SK-N-SH (cell line): Measurements from ENCODE around the gene CAMK4. TPM values are rescaled to one million over a fixed set of nuclear protein-coding genes. Genes with fewer than 3 reads are reported as not detected.

Source experiments
- CTCF ChIA-PET: fragments of 300-600, 350-600 bp; formaldehyde crosslinking; extraction: SDS; loops from one replicate; lab custom pipeline; 2021; lab: Yijun Ruan, JAX
- POLR2A ChIA-PET: fragments of 350-600 bp; sonication (Branson Sonifier 250); formaldehyde crosslinking; extraction: SDS; loops from one replicate; lab custom pipeline; 2020; ENCODE audit warnings: antibody characterized with exemption, inconsistent platforms; lab: Yijun Ruan, JAX
- DNase-seq: peaks from one replicate; pipeline ENCODE4 v3.0.0; 2012
- H2AFZ ChIP-seq: fragments of 200-600 bp; sonication (generic); 2 replicates; pipeline ENCODE4 v1.8.1; 2016; ENCODE audit warnings: antibody characterized with exemption, mild to moderate bottlenecking, low read depth
- H3F3A ChIP-seq: fragments of 200-600 bp; sonication (generic); replicated peaks from 2 replicates; pipeline ENCODE3; 2016; ENCODE audit warnings: antibody characterized with exemption, mild to moderate bottlenecking; ENCODE audit not compliant: insufficient read depth
- H3K27ac ChIP-seq, 2 experiments: fragments of 200-500 bp in 1 of 2; fragments of 200-600 bp in 1 of 2; sonication (Bioruptor generic) in 1 of 2; sonication (generic), shearing (Covaris generic) in 1 of 2; 2 replicates each; pipeline versions ENCODE4 v1.5.1 to v1.6.1; 2014 to 2016; ENCODE audit warnings: low read depth in 2 of 2, inconsistent platforms in 1 of 2, low read length in 1 of 2, mild to moderate bottlenecking in 1 of 2, mixed read lengths in 1 of 2
- H3K27me3 ChIP-seq: fragments of 200-600 bp; sonication (generic), shearing (Covaris generic); 2 replicates; pipeline ENCODE4 v1.6.1; 2016; ENCODE audit warnings: mixed run types; ENCODE audit not compliant: insufficient read depth
- H3K36me3 ChIP-seq, 2 experiments: fragments of 200-500 bp in 1 of 2; fragments of 200-600 bp in 1 of 2; sonication (Bioruptor generic) in 1 of 2; sonication (generic) in 1 of 2; replicated peaks in 1 of 2; 2 replicates each; pipeline versions ENCODE3 to v1.5.1; 2014 to 2016; ENCODE audit warnings: low read length in 1 of 2, mild to moderate bottlenecking in 1 of 2; ENCODE audit not compliant: insufficient read depth in 2 of 2, control insufficient read depth in 1 of 2
- H3K4me1 ChIP-seq, 2 experiments: fragments of 200-500 bp in 1 of 2; fragments of 200-600 bp in 1 of 2; sonication (Bioruptor generic) in 1 of 2; sonication (generic), shearing (Covaris generic) in 1 of 2; 2 replicates each; pipeline versions ENCODE4 v1.5.1 to v1.6.1; 2014 to 2016; ENCODE audit warnings: low read depth in 1 of 2, low read length in 1 of 2, mixed run types in 1 of 2; ENCODE audit not compliant: insufficient read depth in 2 of 2, control insufficient read depth in 1 of 2
- H3K4me2 ChIP-seq: fragments of 200-600 bp; sonication (generic), shearing (Covaris generic); 2 replicates; pipeline ENCODE4 v1.6.1; 2017; ENCODE audit warnings: mixed run types
- H3K4me3 ChIP-seq, 2 experiments: fragments of 200-500 bp in 1 of 2; fragments of 200-600 bp in 1 of 2; sonication (Bioruptor generic) in 1 of 2; sonication (generic), shearing (Covaris generic) in 1 of 2; 2 replicates each; pipeline versions ENCODE4 v1.5.1 to v1.8.1; 2014 to 2016; ENCODE audit warnings: low read depth in 2 of 2, inconsistent platforms in 1 of 2, low read length in 1 of 2, mild to moderate bottlenecking in 1 of 2, mixed read lengths in 1 of 2, moderate library complexity in 1 of 2
- H3K79me2 ChIP-seq: fragments of 200-600 bp; sonication (generic); 2 replicates; pipeline ENCODE4 v1.8.1; 2017; ENCODE audit warnings: mild to moderate bottlenecking; ENCODE audit not compliant: insufficient read depth
- H3K9ac ChIP-seq: fragments of 200-600 bp; sonication (generic); 2 replicates; pipeline ENCODE4 v1.6.1; 2017; ENCODE audit warnings: mixed run types
- H3K9me2 ChIP-seq: fragments of 200-600 bp; sonication (generic); 2 replicates; pipeline ENCODE4 v1.6.1; 2017; ENCODE audit warnings: mixed run types
- H3K9me3 ChIP-seq: fragments of 200-600 bp; sonication (generic); 2 replicates; pipeline ENCODE4 v1.6.1; 2017; ENCODE audit warnings: mixed run types, mild to moderate bottlenecking, moderate library complexity
- H4K20me1 ChIP-seq: fragments of 200-600 bp; sonication (generic); 2 replicates; pipeline ENCODE4 v1.6.1; 2017; ENCODE audit warnings: mild to moderate bottlenecking, mixed run types; ENCODE audit not compliant: insufficient read depth
- CHD2 ChIP-seq: fragments of 150-350 bp; IDR thresholded peaks from 2 replicates; pipeline ENCODE4 v1.6.1; 2018; ENCODE audit warnings: low read length; ENCODE audit not compliant: partially characterized antibody
- ELF1 ChIP-seq: IDR thresholded peaks from 2 replicates; pipeline ENCODE4 v1.4.0; 2012
- EP300 ChIP-seq, 2 experiments: IDR thresholded peaks; 2 replicates each; pipeline versions ENCODE4 v1.4.0 to v1.6.1; 2012; ENCODE audit warnings: borderline replicate concordance in 1 of 2, low read depth in 1 of 2, low read length in 1 of 2
- FOXJ3 ChIP-seq: sonication (generic); formaldehyde crosslinking; IDR thresholded peaks from 2 replicates; pipeline ENCODE4 v1.5.1; 2020; ENCODE audit warnings: mild to moderate bottlenecking, missing genetic modification reagents
- FOXM1 ChIP-seq: IDR thresholded peaks from 2 replicates; pipeline ENCODE4 v1.4.0; 2012; ENCODE audit warnings: low read depth, mild to moderate bottlenecking
- GABPA ChIP-seq: IDR thresholded peaks from 2 replicates; pipeline ENCODE4 v1.4.0; 2012; ENCODE audit warnings: low read depth, mild to moderate bottlenecking
- MXI1 ChIP-seq: IDR thresholded peaks from 2 replicates; pipeline ENCODE4 v1.6.1; 2012; ENCODE audit warnings: mild to moderate bottlenecking, low read depth, low read length, improper control_type of control experiment
- NFIC ChIP-seq: IDR thresholded peaks from 2 replicates; pipeline ENCODE4 v1.4.0; 2012; ENCODE audit warnings: borderline replicate concordance
- POLR2AphosphoS5 ChIP-seq: IDR thresholded peaks from 2 replicates; pipeline ENCODE4 v1.6.1; 2012; ENCODE audit warnings: low read depth, low read length
- RXRA ChIP-seq: IDR thresholded peaks from 2 replicates; pipeline ENCODE4 v1.4.0; 2012; ENCODE audit warnings: low read depth, mild to moderate bottlenecking, borderline replicate concordance
- SIN3A ChIP-seq: IDR thresholded peaks from 2 replicates; pipeline ENCODE4 v1.6.1; 2012; ENCODE audit warnings: low read depth, mild to moderate bottlenecking, low read length, moderate library complexity, borderline replicate concordance
- SMC3 ChIP-seq: IDR thresholded peaks from 2 replicates; pipeline ENCODE4 v1.6.1; 2012; ENCODE audit warnings: low read depth, low read length, improper control_type of control experiment
- TCF12 ChIP-seq: IDR thresholded peaks from 2 replicates; pipeline ENCODE4 v1.4.0; 2012
- TEAD4 ChIP-seq: IDR thresholded peaks from 2 replicates; pipeline ENCODE4 v1.4.0; 2012; ENCODE audit warnings: mild to moderate bottlenecking, borderline replicate concordance; ENCODE audit not compliant: insufficient read depth
- whole genome bisulfite sequencing: methylation state at CpG from one replicate; pipeline ENCODE4 v1.1.6; 2017; ENCODE audit warnings: low lambda C conversion rate; 5-methylcytosine and 5-hydroxymethylcytosine counted together
- polyA plus RNA-seq, 3 experiments: library from polyadenylated mRNA; depleted of rRNA; stranded (reverse); fragments of >200 nt; gene quantifications; 2 replicates each; pipeline ENCODE4 v1.2.3, GENCODE V29; 2012
- TF ChIP-seq, protein P1 (sequence below): IDR thresholded peaks from 2 replicates; pipeline ENCODE4 v1.4.0; 2012; ENCODE audit warnings: low read depth, borderline replicate concordance
- TF ChIP-seq, protein P2 (sequence below): IDR thresholded peaks from 2 replicates; pipeline ENCODE4 v1.6.1; 2012; ENCODE audit warnings: mild to moderate bottlenecking, low read depth, low read length, moderate library complexity
- TF ChIP-seq, protein P3 (sequence below): IDR thresholded peaks from 2 replicates; pipeline ENCODE4 v1.4.0; 2012; ENCODE audit warnings: low read depth, borderline replicate concordance
- TF ChIP-seq, protein P4 (sequence below): IDR thresholded peaks from 2 replicates; pipeline ENCODE4 v1.4.0; 2012; ENCODE audit warnings: low read depth

Gene CAMK4
- polyA plus RNA-seq, 1 of the 3 experiments (the other 2 are of a cell fraction): 4.1 TPM

DNA sequence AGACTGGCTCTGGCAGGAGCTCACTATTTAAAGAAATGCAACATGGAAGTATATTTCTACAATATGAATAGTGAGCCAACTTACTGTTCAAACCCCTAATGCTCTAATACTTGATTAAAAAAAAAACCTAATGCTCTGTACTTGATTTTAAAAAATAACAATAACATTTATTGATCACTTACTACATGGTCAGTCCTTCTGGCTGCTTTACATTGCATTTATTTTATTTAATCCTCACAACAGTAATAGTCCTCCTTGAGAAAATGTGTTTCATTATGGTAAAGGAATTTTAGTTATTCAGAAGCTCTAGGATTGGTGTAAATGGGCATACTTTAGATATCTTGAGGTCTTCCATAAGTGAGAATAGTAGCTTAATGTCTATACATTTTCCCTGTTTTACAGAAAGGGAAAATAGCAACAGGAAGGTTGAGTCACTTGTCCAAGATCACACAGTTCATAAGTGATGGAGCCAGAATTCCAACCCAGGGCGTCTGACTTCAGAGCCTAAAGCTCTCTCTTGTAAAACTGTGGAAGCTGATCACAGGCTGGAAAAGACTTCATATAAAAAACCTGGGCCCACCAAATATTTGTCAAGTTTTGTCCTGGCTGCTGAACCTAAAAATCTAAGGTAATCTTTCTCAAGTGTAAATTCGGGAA lies 287.1 kb downstream of the CAMK4 start:
- no peaks in the 10 kb centered on the region for H3K9me3 ChIP-seq
- H3K27ac ChIP-seq: peak overlapping the region; percentile 81 to 90; a peak in 3 of 4 replicates
- no peaks in the 10 kb centered on the region; the same call in 1 of the 2 replicates for H4K20me1 ChIP-seq
- no peak for DNase-seq
- TF ChIP-seq ELF1 (no peak), TCF12 (no peak), POLR2AphosphoS5 (no peak), GABPA (no peak)
- H3F3A ChIP-seq: peaks cover 16% of the 10 kb centered on the region
- H3K4me3 ChIP-seq: peak overlapping the region; percentile 92 to 98
- H3K27me3 ChIP-seq: no peaks in the 10 kb centered on the region
- H3K9ac ChIP-seq: peak overlapping the region; percentile 74
- POLR2A ChIA-PET: interaction anchor here (0.6 to 1.1 kb wide), 5 partner anchors 13 to 125 kb away, joined by 3 to 5 read pairs (median 3); no protein-coding TSS in a partner anchor
- WGBS: 10% methylated on average over 2 of the region's 2 CpGs
- H3K4me2 ChIP-seq: peak overlapping the region; percentile 83
- no peaks in the 10 kb centered on the region for H3K9me2 ChIP-seq
- CTCF ChIA-PET: interaction anchor here (0.6 to 2.0 kb wide), 8 partner anchors 12 to 354 kb away, joined by 3 to 8 read pairs (median 4); no protein-coding TSS in a partner anchor
- H3K4me1 ChIP-seq: peaks cover 3 to 5% of the 10 kb centered on the region in 2 experiments; a peak in 3 of 4 replicates
- H3K79me2 ChIP-seq: peaks cover 37% of the 10 kb centered on the region
- peak overlapping the region; percentile 89 for H2AFZ ChIP-seq
- no peaks in the 10 kb centered on the region for H3K36me3 ChIP-seq

DNA sequence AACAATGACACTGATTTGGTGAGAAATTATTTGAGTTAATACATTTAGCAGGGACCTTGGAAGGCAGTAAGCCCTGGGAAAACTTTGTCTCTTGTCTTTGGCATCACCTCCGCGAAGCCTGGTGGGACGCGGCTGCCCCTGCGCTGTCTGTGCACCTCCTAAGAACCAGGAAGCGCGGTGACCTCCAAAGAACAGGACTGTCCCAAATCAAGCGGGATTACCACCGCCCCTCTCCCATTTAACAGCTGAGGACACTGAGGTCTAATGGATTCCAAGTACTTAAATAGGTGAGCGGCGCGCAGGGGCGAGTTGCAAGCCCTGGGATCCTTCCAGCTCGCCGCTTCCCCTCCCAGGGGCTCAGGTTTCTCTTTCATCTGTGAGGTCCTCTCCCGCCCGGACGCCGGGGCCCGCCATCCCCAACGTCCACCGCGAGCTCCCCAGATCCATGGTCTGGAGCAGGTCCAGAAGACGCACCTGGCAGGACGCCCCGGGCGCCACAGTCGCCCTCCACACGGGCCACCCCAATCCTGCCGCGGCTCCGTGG lies 287.7 kb downstream of the CAMK4 start:
- Histone ChIP-seq H3K9me2 (no peaks in the 10 kb centered on the region), H3F3A (peaks cover 13% of the 10 kb centered on the region), H3K9ac (peak overlapping the region; percentile 74), H3K9me3 (no peaks in the 10 kb centered on the region), H2AFZ (peak overlapping the region; percentile 89), H3K4me1 (peaks cover 3 to 5% of the 10 kb centered on the region in 2 experiments; a peak in 3 of 4 replicates), H4K20me1 (no peaks in the 10 kb centered on the region; the same call in 1 of the 2 replicates), H3K4me2 (peak overlapping the region; percentile 83), H3K79me2 (peaks cover 37% of the 10 kb centered on the region), H3K27ac (peak overlapping the region; percentile 81 to 90; a peak in 3 of 4 replicates), H3K27me3 (no peaks in the 10 kb centered on the region), H3K4me3 (peak overlapping the region; percentile 92 to 98), H3K36me3 (no peaks in the 10 kb centered on the region)
- CTCF ChIA-PET: interaction anchor here (0.6 to 4.0 kb wide), 8 partner anchors 20 to 354 kb away, joined by 3 to 20 read pairs (median 6); no protein-coding TSS in a partner anchor
- no peak for DNase-seq
- POLR2A ChIA-PET: interaction anchor here (0.6 to 1.4 kb wide), 6 partner anchors 12 to 126 kb away, joined by 3 to 5 read pairs (median 4); no protein-coding TSS in a partner anchor
- 10% methylated on average over 11 of the region's 32 CpGs for WGBS
- TF ChIP-seq ELF1 (peak; percentile 42), NFIC (no peak), SMC3 (no peak), EP300 (IDR thresholded peaks at IDR 0.05; ENCODE audit: borderline replicate concordance in 1 of 2, low read depth in 1 of 2, low read length in 1 of 2) (no peak), FOXJ3 (no peak; the same call in 1 of the 2 replicates), TCF12 (no peak), TEAD4 (0 out of 2 replicates have a peak, but pooled peaks have one; percentile 6), POLR2AphosphoS5 (no peak), MXI1 (no peak), SIN3A (no peak), CHD2 (no peak), GABPA (no peak), FOXM1 (no peak), RXRA (no peak)
- TF ChIP-seq, protein P1, sequence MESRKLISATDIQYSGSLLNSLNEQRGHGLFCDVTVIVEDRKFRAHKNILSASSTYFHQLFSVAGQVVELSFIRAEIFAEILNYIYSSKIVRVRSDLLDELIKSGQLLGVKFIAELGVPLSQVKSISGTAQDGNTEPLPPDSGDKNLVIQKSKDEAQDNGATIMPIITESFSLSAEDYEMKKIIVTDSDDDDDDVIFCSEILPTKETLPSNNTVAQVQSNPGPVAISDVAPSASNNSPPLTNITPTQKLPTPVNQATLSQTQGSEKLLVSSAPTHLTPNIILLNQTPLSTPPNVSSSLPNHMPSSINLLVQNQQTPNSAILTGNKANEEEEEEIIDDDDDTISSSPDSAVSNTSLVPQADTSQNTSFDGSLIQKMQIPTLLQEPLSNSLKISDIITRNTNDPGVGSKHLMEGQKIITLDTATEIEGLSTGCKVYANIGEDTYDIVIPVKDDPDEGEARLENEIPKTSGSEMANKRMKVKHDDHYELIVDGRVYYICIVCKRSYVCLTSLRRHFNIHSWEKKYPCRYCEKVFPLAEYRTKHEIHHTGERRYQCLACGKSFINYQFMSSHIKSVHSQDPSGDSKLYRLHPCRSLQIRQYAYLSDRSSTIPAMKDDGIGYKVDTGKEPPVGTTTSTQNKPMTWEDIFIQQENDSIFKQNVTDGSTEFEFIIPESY: no peak
- TF ChIP-seq, protein P2, sequence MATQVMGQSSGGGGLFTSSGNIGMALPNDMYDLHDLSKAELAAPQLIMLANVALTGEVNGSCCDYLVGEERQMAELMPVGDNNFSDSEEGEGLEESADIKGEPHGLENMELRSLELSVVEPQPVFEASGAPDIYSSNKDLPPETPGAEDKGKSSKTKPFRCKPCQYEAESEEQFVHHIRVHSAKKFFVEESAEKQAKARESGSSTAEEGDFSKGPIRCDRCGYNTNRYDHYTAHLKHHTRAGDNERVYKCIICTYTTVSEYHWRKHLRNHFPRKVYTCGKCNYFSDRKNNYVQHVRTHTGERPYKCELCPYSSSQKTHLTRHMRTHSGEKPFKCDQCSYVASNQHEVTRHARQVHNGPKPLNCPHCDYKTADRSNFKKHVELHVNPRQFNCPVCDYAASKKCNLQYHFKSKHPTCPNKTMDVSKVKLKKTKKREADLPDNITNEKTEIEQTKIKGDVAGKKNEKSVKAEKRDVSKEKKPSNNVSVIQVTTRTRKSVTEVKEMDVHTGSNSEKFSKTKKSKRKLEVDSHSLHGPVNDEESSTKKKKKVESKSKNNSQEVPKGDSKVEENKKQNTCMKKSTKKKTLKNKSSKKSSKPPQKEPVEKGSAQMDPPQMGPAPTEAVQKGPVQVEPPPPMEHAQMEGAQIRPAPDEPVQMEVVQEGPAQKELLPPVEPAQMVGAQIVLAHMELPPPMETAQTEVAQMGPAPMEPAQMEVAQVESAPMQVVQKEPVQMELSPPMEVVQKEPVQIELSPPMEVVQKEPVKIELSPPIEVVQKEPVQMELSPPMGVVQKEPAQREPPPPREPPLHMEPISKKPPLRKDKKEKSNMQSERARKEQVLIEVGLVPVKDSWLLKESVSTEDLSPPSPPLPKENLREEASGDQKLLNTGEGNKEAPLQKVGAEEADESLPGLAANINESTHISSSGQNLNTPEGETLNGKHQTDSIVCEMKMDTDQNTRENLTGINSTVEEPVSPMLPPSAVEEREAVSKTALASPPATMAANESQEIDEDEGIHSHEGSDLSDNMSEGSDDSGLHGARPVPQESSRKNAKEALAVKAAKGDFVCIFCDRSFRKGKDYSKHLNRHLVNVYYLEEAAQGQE: no peak; the same call in 1 of the 2 replicates
- TF ChIP-seq, protein P3, sequence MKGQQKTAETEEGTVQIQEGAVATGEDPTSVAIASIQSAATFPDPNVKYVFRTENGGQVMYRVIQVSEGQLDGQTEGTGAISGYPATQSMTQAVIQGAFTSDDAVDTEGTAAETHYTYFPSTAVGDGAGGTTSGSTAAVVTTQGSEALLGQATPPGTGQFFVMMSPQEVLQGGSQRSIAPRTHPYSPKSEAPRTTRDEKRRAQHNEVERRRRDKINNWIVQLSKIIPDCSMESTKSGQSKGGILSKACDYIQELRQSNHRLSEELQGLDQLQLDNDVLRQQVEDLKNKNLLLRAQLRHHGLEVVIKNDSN: no peak
- TF ChIP-seq, protein P4, sequence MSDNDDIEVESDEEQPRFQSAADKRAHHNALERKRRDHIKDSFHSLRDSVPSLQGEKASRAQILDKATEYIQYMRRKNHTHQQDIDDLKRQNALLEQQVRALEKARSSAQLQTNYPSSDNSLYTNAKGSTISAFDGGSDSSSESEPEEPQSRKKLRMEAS: no peak
- TF ChIP-seq, all 33 proteins: peak for 2
